Stomach (tissue), 4 donors: Measurements from ENCODE around the gene KIF18A.
"Not testable (repeated sequence)": the region's sequence is repeated elsewhere in the genome, so short reads cannot be mapped to it uniquely, and the experiment has no call there.

Source experiments
- CTCF ChIP-seq, 7 experiments: fragments of 450-650 bp in 4 of 7; fragments of 200-600 bp in 3 of 7; sonication (generic) in 3 of 7; IDR thresholded peaks; one replicate each; pipeline ENCODE4 v1.5.1; 2016 to 2019; ENCODE audit warnings: antibody characterized with exemption in 7 of 7, control low read depth in 2 of 7, mild to moderate bottlenecking in 1 of 7
- EP300 ChIP-seq: sonication (generic); formaldehyde crosslinking; IDR thresholded peaks from one replicate; pipeline ENCODE4 v1.6.1; 2017; ENCODE audit warnings: antibody characterized with exemption
- POLR2AphosphoS5 ChIP-seq, 3 donors: sonication (generic); formaldehyde crosslinking; IDR thresholded peaks; one replicate each; pipeline ENCODE4 v1.6.1; 2016; ENCODE audit warnings: antibody characterized with exemption in 3 of 3

DNA sequence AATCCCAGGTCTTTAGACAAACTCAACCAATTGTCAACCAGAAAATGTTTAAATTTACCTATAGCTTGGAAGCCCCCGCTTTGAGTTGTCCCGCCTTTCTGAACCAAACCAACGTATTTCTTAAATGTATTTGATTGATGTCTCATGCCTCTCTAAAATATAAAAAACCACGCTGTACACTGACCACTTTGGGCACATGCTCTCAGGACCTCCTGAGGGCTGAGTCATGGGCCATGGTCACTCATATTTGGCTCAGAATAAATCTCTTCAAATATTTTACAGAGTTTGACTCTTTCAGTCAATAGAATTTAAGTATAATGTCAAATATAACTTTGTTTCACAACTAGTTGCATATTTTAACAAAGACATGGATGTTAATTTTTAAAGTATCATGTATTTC, 5.7 kb downstream of the KIF18A start:
- not testable (repeated sequence) for TF ChIP-seq CTCF (IDR thresholded peaks at IDR 0.05); POLR2AphosphoS5 (IDR thresholded peaks at IDR 0.05); EP300
